GM18526 (cell line): ENCODE measurements around the gene RCL1.

Source experiments
- POLR2A ChIP-seq: IDR thresholded peaks from 3 replicates; pipeline ENCODE4 v1.6.1; 2011; ENCODE audit not compliant: insufficient read length; ENCODE audit errors: extremely low read depth

RCL1 gene

DNA sequence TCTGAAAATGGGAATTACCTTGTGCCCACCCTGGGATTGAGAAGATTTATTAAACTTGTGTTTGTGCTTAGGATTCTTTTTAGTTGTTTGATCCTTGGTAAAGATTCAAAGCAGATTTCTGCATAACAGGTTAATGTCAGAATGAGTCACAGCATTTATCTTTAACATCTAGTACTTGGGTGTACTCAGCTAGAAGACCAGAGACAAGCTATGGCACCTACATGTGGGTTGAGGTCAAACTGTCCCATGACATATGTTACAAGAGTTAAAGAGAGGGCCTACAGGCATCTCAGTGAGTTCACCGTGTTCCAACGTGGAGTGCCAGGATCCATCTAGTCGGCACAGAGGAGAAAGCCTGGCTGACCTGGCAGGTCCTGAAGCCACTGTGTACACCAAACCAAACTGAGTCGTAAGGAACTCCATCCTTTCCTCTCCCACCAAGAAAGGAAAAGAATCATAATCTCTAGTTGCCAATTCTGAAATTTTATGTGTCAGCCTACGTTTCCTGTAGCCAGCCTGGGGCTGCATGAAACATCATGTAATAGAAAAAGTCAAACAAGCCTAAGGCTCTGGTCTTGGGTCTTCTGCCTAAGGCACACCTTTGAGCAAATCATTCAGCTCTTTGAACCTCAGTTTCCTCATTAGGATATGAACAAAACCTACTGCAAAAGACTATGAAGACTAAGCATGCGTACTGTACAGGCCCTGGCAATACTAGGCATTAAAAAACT, 73.7 kb downstream of the RCL1 start:
- TF ChIP-seq POLR2A = no peak

DNA sequence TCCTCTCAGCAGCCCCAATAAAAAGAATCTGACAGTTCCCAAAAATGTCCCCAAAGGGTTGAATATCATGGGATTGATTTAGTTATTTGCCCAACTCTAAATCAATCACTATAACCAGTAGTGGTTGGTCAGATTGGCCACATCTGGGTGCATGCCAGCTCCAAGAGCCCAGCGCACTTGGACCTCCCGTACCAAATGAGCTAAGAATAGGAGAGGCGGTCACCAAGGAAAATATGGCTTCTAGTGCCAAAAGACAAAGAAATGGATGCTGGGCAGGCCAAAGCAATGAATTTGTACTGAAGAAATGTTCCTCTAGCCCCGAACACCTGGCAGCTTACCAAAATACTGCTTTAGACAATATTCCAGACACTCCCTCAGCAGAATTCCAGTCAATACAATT, 80.3 kb downstream of the RCL1 start:
- TF ChIP-seq POLR2A = no peak

DNA sequence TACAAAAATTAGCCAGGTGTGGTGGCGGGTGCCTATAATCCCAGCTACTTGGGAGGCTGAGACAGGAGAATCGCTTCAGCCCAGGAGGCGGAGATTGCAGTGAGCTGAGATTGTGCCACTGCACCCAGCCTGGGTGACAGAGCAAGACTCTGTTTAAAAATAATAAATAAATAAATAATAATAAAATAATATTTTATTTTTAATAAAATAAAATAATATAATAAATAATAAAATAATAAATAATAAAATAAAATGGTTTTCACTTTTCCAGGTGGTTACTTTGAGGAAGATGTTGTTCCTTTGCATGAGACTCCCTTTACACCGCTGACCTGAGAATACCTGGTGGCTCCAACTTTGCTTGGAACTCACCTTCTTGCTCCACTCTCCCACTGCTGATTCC, 82.8 kb downstream of the RCL1 start:
- no peak for TF ChIP-seq POLR2A

DNA sequence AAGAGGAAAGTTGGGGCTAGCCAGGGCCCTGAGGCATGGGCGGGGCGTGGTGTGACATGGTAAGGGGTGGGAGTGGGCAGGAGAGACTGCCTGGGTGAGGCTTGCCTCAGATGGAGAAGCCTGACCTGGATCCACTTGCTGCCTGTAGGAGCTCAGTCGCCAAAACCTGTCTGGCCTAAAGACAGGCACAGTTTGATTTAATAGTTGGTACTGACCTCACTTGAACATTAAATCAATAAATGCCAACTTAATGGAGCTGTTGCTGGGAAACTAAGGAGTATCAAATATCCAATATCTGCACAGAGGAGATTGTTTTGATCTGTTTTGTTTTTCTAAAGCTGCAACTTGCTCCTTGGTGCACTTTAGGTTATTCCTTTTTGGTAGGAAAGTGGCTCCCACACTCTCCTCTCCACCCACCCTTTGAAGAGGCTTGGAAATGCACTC, 86.4 kb downstream of the RCL1 start:
- no peak for TF ChIP-seq POLR2A

DNA sequence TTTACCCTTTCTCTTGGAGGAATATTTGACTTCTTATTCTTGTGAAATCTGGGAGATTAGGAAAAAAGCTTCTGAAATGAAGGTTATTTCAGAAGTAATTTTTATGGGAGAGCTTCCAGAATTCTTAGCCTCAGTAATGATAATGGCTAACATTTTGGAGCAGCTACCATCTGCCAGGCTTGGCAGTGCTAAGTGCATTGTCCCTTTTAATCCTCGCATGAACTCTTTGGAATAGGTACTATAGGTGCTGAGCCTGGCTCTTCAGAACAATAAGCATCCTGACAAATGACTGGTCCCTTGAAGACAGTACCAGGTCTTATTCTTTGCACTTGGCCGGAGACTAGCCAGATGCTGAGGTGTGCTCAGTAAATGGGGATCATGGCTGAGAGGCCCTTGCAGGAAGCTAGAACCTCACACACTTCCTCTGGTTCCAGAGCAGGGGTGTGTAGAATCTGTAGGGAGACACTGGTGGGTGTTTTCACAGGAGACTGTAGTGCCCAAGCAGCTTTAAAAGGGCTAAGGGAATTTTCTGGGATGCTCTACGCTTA, 90.7 kb downstream of the RCL1 start:
- TF ChIP-seq POLR2A = no peak

DNA sequence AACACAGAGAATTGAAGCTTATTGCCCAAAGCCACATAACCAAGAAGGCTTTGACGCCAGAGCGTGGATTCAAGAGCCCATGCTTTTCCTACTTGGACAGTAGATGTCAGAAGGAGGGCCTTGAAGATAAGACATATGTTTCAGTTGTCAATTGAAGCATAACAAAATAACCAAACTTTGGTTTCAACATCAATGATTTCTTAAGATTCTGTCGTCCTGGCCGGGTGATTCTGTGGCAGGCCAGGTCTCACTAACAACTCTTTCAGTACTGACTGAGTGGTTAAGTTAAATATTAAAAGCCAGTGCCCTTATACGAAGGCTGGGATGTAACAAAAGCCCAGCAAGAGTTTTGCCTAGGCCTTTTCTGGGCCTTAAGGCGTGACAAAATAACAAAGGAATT, 94.0 kb downstream of the RCL1 start:
- no peak for TF ChIP-seq POLR2A

DNA sequence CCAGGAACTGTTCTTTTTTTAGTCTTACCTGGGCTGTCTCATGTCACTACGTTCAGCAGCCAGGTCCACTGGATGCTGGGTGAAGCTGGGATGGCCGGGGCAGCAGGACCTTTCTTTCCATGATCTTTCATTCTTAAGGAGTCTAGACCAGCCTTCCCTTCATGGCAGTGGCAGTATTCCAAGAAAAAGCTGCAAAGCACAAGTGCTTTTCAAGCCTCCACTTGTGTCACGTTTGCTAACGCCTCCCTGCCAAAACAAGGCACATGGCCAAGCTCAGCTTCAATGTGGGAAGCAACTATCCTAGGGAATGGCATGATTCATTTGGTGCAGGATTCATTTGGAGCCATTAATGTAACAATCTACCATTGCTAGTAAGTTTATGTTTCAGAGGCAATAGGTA, 94.8 kb downstream of the RCL1 start:
- TF ChIP-seq POLR2A = no peak

DNA sequence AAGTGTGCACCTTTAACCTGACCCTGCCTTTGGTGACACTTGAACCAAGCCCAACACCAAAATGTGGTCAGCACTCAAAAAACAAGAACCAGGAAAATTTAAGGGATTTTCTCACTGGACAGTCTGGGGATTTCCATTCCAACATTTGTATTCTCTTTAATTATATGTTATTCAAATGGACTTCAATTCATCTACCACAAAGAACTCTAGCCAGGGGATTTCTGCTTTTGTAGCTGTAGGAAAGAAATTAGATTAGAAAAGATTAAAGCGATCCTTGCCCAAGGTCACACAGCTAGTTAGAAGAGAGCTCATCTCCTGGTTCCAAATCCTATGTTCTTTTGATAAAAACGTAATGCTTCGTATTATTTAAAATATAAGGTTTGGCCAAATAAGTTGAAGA, 97.5 kb downstream of the RCL1 start:
- no peak for TF ChIP-seq POLR2A

DNA sequence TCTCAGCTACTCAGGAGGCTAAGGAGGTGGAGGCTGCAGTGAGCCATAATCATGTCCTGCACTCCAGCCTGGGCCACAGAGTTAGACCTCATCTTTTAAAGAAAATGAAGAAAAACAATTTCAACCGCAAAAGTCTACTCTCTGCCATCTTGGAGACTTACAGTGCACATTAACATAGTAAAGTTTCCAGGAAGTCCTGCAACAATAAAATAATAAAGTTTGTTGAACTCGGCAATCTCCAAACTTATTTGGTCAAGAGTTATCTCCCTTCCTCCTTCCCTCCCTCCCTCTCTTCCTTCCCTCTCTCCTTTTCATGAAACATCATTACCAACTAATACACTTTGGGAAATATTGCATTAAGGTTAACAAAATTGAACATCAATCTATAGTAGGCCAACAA, 98.2 kb downstream of the RCL1 start:
- no peak for TF ChIP-seq POLR2A

DNA sequence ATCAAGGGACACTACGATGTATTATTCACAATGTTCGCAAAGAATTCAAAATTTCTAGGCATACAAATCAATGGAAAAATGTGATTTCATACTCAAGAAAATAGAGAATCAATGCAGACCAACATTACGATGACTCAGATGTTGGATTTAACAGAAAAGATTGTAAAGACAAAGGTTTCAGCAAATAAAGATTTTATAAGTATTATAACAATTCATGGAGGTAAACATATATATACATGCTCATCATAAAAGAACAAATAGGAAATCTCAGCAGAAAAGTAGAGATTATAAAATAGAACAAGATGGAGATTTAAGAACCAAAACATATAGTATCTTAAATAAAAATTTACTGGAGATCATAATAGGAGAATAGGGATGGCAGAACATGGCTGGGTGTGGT, 98.9 kb downstream of the RCL1 start:
- no peak for TF ChIP-seq POLR2A

DNA sequence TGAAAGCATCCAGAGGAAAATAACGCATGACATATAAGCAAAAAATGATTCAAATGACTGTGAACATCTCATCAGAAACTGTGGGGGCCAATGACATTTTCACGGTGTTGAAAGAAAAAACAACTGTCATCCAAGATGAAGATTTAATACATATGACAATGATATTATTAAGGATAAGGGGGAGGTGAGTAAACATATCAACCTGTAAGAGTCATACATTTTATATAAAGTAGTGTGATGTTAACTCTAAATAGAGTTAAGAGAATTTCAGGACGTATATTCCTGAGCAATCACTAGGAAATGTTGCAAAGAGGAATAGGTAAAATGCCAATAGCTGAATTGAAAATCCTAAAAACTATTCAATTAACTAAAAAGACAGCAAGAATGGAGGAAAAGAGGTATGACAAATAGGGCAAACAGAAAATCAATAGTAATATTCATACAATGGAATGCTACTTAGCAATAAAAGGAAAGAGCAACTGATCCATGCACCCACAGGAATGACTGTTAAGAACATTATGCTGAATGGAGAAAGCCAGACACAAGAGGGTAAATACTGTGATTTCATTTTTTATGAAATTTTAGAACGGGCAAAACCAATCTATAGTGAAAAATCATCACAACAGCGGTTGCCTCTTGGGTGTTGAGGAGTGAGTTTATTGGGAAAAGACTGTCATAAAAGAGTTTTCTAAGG, 99.9 kb downstream of the RCL1 start:
- no peak for TF ChIP-seq POLR2A

DNA sequence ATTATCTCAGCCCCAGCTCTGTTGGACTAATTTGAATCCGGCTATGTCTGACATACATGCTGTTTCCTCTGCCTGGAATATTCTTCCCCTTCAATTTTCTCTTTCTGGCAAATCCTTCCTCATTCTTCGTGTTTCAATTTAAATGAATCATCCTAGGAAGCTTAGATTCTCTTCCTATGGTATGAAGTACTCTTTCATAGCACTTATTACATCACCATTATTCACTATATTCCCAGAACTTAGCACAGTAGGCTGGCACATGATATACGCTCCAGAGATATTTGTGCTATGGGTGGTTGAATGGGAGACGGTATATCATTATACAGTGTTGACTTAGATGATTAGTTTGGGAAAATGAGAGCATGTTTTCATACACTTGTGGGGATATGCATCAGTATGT, 101.3 kb downstream of the RCL1 start:
- TF ChIP-seq POLR2A = no peak

DNA sequence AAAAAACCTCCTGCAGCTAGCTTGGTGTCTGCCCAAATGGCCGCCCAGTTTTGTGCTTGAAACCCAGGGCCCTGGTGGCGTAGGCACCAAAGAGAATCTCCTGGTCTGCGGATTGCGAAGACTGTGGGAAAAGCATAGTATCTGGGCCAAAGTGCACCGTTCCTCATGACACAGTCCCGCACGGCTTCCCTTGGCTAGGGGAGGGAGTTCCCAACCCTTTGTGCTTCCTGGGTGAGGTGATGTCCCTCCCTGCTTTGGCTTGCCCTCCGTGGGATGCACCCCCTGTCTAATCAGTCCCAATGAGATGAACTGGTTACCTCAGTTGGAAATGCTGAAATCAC, 109.4 kb downstream of the RCL1 start:
- no peak for TF ChIP-seq POLR2A

DNA sequence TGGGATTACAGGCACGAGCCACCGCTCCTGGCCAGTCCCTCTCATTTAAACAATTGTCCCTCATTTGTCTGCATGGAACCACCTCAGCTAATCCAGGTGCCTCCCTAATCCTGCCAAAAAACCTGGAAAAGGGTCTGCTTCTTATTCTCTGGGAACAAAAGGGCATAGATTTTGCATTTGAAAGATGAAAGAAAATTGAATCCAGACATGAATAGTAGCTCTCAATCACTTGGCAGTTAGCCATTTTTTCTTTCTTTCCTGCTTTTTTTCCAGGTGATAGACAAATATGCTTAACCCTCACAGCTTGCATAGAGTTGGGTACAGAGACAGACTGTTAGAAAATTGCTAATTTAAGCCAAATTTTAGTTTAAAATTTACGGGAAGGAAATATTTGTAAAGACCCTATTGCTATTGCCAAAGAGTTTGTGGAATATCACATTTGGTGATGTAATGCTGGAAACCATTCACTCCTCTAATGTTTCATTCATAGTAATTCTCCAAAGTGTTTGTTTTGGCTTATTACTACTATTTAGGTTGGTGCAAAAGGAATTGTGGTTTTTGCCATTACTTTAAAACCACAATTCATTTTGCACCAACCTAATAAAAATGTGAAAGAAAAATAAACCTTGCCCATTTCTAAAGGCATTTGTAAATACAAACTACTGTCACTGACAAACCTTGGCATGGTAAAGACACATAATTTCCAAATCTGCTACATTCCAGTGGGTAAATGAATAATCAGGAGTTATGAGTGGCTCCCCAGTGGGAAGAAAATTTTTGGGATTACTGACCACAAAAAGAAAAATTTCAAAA, 111.8 kb downstream of the RCL1 start:
- TF ChIP-seq POLR2A = no peak

DNA sequence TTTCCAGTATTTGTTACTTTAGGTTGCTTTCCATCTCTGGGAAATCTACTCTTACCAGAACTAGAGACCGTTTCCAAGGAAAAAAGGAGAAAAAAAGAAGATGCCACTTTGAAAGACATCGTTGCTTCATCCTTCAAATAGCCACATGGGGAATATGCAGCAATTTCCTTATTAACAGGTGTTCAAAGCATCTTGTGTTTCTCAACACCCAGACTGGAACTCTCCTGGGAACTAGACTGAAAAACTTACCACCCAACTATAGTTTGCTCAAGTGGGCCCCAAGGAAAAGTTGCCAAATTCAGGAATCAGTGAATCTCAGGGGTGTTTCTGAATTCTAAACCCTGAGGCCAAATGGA, 112.4 kb downstream of the RCL1 start:
- TF ChIP-seq POLR2A = no peak
